Skeletal muscle tissue (tissue), 4 donors: ENCODE data around the gene LILRA5. TPM values are rescaled to one million over a fixed set of nuclear protein-coding genes. Genes with fewer than 3 reads are reported as not detected.
"Not testable (repeated sequence)": the region's sequence is repeated elsewhere in the genome, so short reads cannot be mapped to it uniquely, and the experiment has no call there.

Experiments used
- H3K27ac ChIP-seq: one replicate; pipeline ENCODE4 v1.7.0; 2013; ENCODE audit warnings: mild to moderate bottlenecking, low read depth, low read length, inconsistent platforms
- H3K27me3 ChIP-seq, 3 donors: one replicate each; pipeline ENCODE4 v1.7.0; 2013; ENCODE audit warnings: low read length in 3 of 3; ENCODE audit not compliant: control insufficient read depth in 3 of 3, insufficient read depth in 3 of 3
- H3K36me3 ChIP-seq, 3 donors: one replicate each; pipeline ENCODE4 v1.7.0; 2013; ENCODE audit warnings: low read length in 3 of 3; ENCODE audit not compliant: control insufficient read depth in 3 of 3, insufficient read depth in 3 of 3
- H3K4me1 ChIP-seq, 3 donors: one replicate each; pipeline ENCODE4 v1.7.0; 2013; ENCODE audit warnings: low read length in 3 of 3, mild to moderate bottlenecking in 3 of 3; ENCODE audit not compliant: control insufficient read depth in 3 of 3, insufficient read depth in 3 of 3
- H3K4me3 ChIP-seq, 3 donors: one replicate each; pipeline ENCODE4 v1.7.0; 2013; ENCODE audit warnings: low read length in 3 of 3
- H3K9ac ChIP-seq, 3 donors: one replicate each; pipeline ENCODE4 v1.7.0; 2013; ENCODE audit warnings: low read length in 3 of 3, mild to moderate bottlenecking in 3 of 3, moderate library complexity in 2 of 3, low read depth in 1 of 3
- H3K9me3 ChIP-seq, 3 donors: one replicate each; pipeline ENCODE4 v1.7.0; 2013; ENCODE audit warnings: low read length in 3 of 3; ENCODE audit not compliant: control insufficient read depth in 3 of 3
- total RNA-seq: library from RNA; depleted of rRNA; stranded (reverse); fragments of >200 nt; gene quantifications from one replicate; pipeline ENCODE4 v1.2.3, GENCODE V29; 2014
- donor health status: Osteomylitis.

LILRA5 gene
- total RNA-seq, 1 donor from 2014 or later = 2.6 TPM

DNA sequence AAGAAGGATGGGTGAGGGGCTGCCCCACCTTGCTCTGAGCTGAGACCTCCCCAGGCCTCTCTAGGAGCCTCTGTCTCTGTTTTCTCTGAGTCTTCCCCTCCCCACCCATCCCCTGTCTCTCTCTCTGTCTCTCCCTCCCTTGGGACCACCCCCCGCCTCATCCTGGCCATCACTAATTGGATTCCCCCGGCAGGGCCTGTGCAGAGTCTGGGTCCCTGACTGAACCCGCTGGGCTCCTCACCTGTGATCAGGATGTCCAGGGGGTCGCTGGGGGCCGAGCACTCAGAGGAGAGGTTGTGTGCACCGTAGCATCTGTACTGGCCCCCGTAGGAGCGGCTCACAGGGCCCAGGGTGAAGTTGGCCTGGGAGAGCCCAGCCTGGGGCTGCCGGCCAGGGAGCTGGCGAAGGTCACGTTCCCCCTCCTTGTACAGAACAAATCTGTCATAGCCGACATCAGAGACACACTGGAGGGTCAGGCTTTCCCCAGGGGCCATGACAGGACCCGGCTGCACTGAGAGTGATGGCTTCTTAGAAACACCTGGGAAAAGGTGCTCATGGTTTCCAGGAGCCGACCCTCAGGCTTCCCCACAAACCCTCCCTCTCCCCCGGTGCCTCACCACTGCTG is 34.3 kb downstream of the LILRA5 start:
- not testable (repeated sequence) for H3K4me3 ChIP-seq, H3K9me3 ChIP-seq, H3K4me1 ChIP-seq, H3K36me3 ChIP-seq, H3K9ac ChIP-seq, H3K27ac ChIP-seq
- peaks cover 6 to 34% (median 21%) of the 10 kb centered on the region in 3 donors for H3K27me3 ChIP-seq

DNA sequence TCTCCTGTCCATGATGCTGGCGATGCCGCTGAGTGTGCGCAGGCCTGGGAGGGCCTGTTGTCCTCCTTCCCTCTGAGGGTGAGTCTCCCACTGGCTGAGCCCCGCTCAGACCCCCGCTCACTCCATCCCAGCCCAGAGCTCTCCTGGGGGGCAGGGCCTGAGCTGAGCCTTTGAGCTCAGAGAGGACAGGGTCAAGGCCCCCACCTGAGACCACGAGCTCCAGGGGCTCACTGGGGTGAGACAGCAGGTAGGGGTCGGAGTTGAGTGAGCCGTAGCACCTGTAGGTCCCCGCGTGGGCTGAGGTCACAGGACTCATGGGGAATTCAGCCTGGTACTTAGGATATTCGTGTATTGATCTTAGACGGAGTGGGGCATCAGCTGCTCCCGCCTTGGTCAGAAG is 34.9 kb downstream of the LILRA5 start:
- not testable (repeated sequence) for H3K36me3 ChIP-seq, H3K27ac ChIP-seq, H3K9ac ChIP-seq, H3K4me1 ChIP-seq, H3K4me3 ChIP-seq, H3K9me3 ChIP-seq
- H3K27me3 ChIP-seq = peaks cover 6 to 28% (median 19%) of the 10 kb centered on the region in 3 donors

DNA sequence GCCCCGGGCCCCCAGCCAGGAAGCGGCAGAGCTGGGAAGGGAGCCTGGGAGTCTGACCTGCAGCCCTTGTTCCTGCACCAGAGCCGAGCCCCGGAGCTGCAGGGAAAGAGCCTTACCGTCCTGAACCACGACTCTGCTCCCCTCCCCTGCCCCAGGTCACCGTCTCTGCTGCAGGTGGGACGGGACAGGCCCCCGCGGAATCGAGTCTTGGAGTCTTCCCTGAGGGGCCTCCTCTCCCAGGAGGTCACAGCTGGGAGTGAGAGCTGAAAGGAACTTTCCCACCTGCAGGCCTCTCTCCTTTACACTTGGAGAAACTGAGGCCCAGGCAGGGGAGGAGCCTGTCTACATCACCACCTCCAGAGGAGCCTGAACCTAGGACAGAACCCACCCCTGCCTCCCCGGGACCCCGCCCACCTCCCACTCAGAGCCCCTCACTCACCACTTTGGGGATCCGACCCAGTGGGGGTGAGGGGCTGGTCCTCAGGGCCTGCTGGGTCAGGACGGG is 35.8 kb downstream of the LILRA5 start:
- peaks cover 6 to 20% (median 10%) of the 10 kb centered on the region in 3 donors for H3K27me3 ChIP-seq
- not testable (repeated sequence) for H3K9me3 ChIP-seq

DNA sequence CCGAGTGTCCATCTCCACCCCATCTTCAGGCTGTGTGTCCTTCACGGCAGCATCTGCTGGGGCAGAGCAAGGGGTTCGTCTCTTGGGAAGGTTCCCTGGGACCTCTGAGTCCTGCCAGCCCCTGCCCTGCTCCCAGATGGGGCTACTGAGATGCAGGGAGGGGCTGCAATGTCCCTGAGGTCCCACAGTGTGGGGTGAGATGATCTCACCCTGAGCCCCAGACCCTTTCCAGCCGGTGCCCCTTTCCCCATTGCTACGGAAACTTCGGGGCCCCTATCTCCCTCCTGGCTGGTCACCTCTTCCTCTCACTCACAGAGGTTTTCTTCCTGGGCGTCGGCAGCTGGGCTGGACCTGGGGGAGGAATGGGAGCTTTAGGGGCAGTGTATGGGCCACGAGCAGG is 37.0 kb downstream of the LILRA5 start:
- H3K9me3 ChIP-seq = no peaks in the 10 kb centered on the region
- no peak overlapping the region for H3K4me3 ChIP-seq
- no peak overlapping the region for H3K9ac ChIP-seq
- H3K36me3 ChIP-seq = no peaks in the 10 kb centered on the region
- peaks cover 6 to 10% (median 9%) of the 10 kb centered on the region in 3 donors for H3K27me3 ChIP-seq
- H3K27ac ChIP-seq = no peak overlapping the region
- no peaks in the 10 kb centered on the region for H3K4me1 ChIP-seq

More for the DNA sequence above, 35.8 kb downstream of the LILRA5 start:
- H3K4me1 ChIP-seq, H3K4me3 ChIP-seq, H3K9ac ChIP-seq, H3K36me3 ChIP-seq, H3K27ac ChIP-seq: not testable (repeated sequence)

DNA sequence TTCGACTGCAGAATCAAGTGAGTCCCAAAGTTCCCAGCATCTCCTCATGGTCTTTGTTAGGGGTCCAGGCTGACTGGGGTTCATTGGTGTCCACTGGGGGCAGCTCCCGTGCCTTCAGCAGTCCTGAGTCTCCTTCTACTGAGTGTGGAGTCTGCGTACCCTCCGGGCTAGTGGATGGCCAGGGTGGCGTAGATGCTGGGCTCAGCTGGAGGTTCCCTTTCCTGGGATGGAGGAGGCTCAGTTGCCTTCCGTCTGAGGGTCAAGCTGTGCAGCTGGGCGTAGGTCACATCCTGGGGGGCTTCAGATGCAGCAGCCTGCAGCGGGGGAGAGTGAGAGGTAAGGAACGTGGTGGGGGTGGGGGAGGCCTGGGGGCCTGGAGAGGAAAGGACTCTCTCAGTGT is 38.5 kb downstream of the LILRA5 start:
- H3K36me3 ChIP-seq, H3K27ac ChIP-seq, H3K4me3 ChIP-seq, H3K9ac ChIP-seq, H3K4me1 ChIP-seq, H3K9me3 ChIP-seq: not testable (repeated sequence)
- peaks cover 1 to 12% (median 1%) of the 10 kb centered on the region in 3 donors for H3K27me3 ChIP-seq

DNA sequence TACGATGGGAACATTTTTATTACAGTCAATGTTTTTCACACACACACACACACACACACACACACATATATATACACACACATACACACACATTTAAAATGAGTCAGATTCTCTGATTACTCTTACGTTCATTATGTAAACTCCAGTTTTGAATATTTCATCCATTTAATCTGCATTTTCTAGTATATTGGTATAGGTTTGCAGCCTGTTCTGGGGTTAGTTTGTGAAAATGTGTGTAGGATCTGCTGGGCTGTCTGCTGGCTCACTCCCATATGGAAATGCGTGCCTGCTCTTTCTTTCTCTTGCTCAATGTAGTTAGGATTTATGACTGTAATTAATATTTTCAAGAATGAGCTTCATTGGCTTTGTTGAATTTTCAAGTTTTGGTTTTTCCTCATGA is 39.1 kb downstream of the LILRA5 start:
- Histone ChIP-seq H3K27me3 (peaks cover 0 to 6% (median 0%) of the 10 kb centered on the region in 3 donors), H3K4me3 (no peak overlapping the region), H3K27ac (no peak overlapping the region), H3K9ac (no peak overlapping the region), H3K9me3 (no peaks in the 10 kb centered on the region), H3K4me1 (no peaks in the 10 kb centered on the region), H3K36me3 (no peaks in the 10 kb centered on the region)

DNA sequence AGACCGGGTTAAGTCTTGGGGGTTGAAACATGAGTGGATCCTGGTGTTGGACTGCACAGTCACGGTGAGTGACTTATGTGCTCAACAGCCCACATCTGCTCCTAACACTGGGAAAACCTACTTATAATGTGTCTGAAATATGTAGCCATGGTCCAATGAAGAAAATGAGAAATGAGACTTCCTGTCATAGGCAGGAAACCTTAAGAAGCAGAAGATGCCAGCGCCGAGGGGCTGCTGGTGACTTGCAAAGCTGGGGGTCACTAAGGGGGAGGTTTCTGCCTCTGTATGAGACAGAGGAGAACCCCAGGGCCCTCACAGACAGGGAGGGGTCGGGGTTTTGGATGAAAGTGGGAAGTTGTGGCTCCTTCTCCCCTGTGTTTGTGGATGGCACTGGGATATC is 40.8 kb downstream of the LILRA5 start:
- H3K9me3 ChIP-seq, H3K4me3 ChIP-seq, H3K36me3 ChIP-seq, H3K9ac ChIP-seq, H3K4me1 ChIP-seq, H3K27ac ChIP-seq, H3K27me3 ChIP-seq: not testable (repeated sequence)

DNA sequence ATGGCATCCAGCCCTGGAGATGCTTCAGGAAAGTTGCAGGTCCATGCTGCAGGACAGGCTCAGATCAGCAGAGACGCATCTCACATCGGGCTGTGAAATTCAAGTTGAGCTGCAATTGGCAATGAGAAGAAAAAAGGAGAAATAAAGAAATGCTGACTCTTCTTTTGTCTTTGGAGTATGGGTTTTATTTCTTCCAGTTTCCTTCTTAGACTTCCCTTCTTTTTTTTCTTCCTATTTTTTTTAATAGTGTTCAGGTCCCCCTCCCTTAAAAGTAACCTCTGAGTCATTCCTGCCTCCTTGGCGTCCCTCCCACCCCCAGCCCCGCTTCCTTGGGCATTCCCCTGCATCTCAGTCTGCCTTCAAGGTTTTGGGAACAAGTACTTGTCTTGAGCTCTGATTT is 41.4 kb downstream of the LILRA5 start:
- H3K36me3 ChIP-seq, H3K4me1 ChIP-seq, H3K27me3 ChIP-seq, H3K9ac ChIP-seq, H3K27ac ChIP-seq, H3K9me3 ChIP-seq, H3K4me3 ChIP-seq: not testable (repeated sequence)

DNA sequence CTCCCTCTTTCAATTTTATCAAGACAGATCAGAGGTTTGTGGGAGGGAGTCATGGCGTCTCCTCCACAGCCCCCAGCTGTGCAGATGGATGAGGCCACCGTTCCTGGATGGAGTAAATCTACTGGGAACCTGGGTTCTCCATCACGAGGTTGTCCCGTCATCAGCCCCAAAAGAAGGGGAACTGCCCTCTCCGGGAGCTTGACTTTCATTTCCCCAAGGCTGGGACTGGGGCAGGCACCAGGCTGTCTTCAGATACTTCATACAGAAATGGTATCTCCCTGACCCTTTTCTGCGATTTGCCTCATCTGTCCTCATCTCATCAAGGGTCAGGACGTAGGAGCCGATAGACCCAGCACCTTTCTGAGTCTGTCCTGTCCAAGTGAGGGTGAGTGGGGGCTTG is 41.9 kb downstream of the LILRA5 start:
- no peaks in the 10 kb centered on the region for H3K4me1 ChIP-seq
- peaks cover 0 to 8% (median 0%) of the 10 kb centered on the region in 3 donors for H3K27me3 ChIP-seq
- no peak overlapping the region for H3K4me3 ChIP-seq
- H3K27ac ChIP-seq = no peak overlapping the region
- H3K36me3 ChIP-seq = no peaks in the 10 kb centered on the region
- H3K9me3 ChIP-seq = no peaks in the 10 kb centered on the region
- no peak overlapping the region for H3K9ac ChIP-seq

DNA sequence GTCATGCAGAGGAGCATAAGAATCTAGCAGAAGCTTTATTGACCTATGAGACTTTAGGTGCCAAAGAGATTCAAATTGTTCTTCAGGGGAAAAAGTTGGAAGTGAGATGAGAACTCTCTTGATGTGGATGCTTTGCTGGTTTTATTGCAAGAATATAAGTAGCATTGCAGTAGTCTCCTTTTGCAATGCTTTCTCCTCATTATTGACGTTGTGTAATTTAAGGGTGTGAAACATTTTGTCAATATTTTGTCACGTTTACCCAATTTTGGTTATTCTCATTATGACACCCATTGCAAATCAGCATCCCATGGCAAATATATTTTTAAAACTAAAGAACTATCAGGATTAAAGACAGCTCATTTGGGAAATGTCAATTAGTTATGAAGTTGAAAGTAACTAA is 44.0 kb downstream of the LILRA5 start:
- H3K9ac ChIP-seq = no peak overlapping the region
- no peaks in the 10 kb centered on the region for H3K4me1 ChIP-seq
- no peaks in the 10 kb centered on the region for H3K36me3 ChIP-seq
- H3K9me3 ChIP-seq = no peaks in the 10 kb centered on the region
- H3K27me3 ChIP-seq = peaks cover 0 to 8% (median 0%) of the 10 kb centered on the region in 3 donors
- no peak overlapping the region for H3K27ac ChIP-seq
- no peak overlapping the region for H3K4me3 ChIP-seq
